Activated T-helper 1 cell treated with anti-CD3 and anti-CD28 coated beads, Interleukin-12 subunit alpha, Interleukin-12 subunit beta, Interleukin-2, Interleukin-4 antibody, amounts not matched to agents 30 ng/mL and 10 ng/mL and 1 ng/mL, durations not matched to agents 14 hours and 24 hours and 36 hours (primary cell): ENCODE results near the gene TECR. TPM values are rescaled to one million over a fixed set of nuclear protein-coding genes. Genes with fewer than 3 reads are reported as not detected.
A peak's percentile ranks its signal among the peaks of the same experiment; 100 is the strongest.

Experiments used
- DNase-seq: peaks from one replicate; pipeline ENCODE4 v3.0.0; 2021; ENCODE audit warnings: low spot score
- H3K27ac Mint-ChIP-seq: one replicate; pipeline ENCODE4 v1.8.0; 2021; ENCODE audit warnings: mild to moderate bottlenecking, mixed read lengths
- H3K27me3 Mint-ChIP-seq: one replicate; pipeline ENCODE4 v1.8.0; 2022; ENCODE audit warnings: mild to moderate bottlenecking, moderate library complexity, mixed read lengths; ENCODE audit not compliant: insufficient read depth
- H3K36me3 Mint-ChIP-seq: one replicate; pipeline ENCODE4 v1.8.0; 2021; ENCODE audit warnings: low read depth, mixed read lengths
- H3K4me1 Mint-ChIP-seq: one replicate; pipeline ENCODE4 v1.8.0; 2021; ENCODE audit warnings: low read depth, mixed read lengths
- H3K4me3 Mint-ChIP-seq: one replicate; pipeline ENCODE4 v1.8.0; 2021; ENCODE audit warnings: mild to moderate bottlenecking, moderate library complexity, mixed read lengths
- H3K9me3 Mint-ChIP-seq: one replicate; pipeline ENCODE4 v1.8.0; 2021; ENCODE audit warnings: mixed read lengths
- intact Hi-C: fragments of 100-400 bp; cut with micrococcal nuclease; formaldehyde crosslinking; loops from one replicate; pipeline ENCODE4 v1.15.1; 2024
- total RNA-seq: library from RNA; stranded (reverse); gene quantifications from 2 replicates; pipeline ENCODE4 v1.2.3, GENCODE V29; 2022

The TECR gene
- total RNA-seq, 1 donor from 2014 or later, result 120 TPM

GRCh38 chr19:14515501-14516047 is 13.8 kb upstream of the TECR start:
- intact Hi-C loops, result no loop called here
- Mint-ChIP-seq H3K36me3 (peaks cover 32% of the 10 kb centered on the region), H3K27me3 (peaks cover 2% of the 10 kb centered on the region), H3K9me3 (no peaks in the 10 kb centered on the region), H3K4me1 (peaks cover 54% of the 10 kb centered on the region), H3K4me3 (peak overlapping the region; percentile 91), H3K27ac (no peak overlapping the region)
- no peak for DNase-seq

- no peaks in the 10 kb centered on the region for H3K9me3 Mint-ChIP-seq
- H3K27ac Mint-ChIP-seq, result peak overlapping the region; percentile 77
- intact Hi-C loops, result no loop called here
- peak overlapping the region; percentile 91 for H3K4me3 Mint-ChIP-seq
- peaks cover 32% of the 10 kb centered on the region for H3K36me3 Mint-ChIP-seq
- peaks cover 49% of the 10 kb centered on the region for H3K4me1 Mint-ChIP-seq
- DNase-seq, result no peak
- H3K27me3 Mint-ChIP-seq, result peaks cover 2% of the 10 kb centered on the region
These were observed 13.3 kb upstream of the TECR start for GRCh38 chr19:14516048-14516534.

DNA sequence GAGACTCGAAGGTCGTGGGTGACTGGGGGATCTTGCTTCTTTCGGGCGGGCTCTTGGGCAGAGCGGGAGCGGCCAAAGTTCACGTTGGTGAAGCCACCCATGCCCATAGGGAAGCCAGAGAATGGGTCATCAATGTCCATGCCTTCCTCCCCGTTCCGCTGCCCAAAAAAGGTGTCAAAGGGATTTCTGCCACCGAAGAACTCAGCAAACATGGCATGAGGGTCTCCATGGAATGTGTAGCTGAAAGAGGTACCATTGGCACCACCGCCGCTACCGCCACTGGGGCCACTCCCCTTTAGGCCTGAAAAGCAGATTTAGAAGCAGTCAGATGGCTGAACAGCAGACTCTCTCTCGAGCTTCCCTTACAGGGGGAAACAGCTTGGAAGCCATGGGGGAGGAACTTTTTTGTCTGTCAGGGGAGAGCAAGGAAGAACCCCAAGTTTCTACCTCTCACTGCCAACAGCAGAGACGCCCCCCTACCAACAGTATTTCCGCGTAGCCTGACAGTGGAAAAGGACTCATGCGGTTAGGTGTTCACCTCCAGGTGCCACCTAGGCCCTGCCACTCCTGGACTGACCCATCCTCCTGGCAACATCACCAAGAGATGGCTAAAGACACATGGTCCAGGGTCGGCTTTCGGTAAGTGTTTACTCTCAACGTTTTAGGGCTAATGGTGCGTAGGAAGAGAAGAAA is 12.5 kb upstream of the TECR start:
- H3K4me1 Mint-ChIP-seq, result peaks cover 49% of the 10 kb centered on the region
- H3K27ac Mint-ChIP-seq, result peak overlapping the region; percentile 77
- H3K27me3 Mint-ChIP-seq, result peaks cover 2% of the 10 kb centered on the region
- H3K9me3 Mint-ChIP-seq, result no peaks in the 10 kb centered on the region
- peak overlapping the region; percentile 91 for H3K4me3 Mint-ChIP-seq
- DNase-seq, result no peak
- intact Hi-C loops, result no loop called here
- H3K36me3 Mint-ChIP-seq, result peaks cover 32% of the 10 kb centered on the region

GRCh38 chr19:14517446-14517839 is 12.0 kb upstream of the TECR start:
- peaks cover 32% of the 10 kb centered on the region for H3K36me3 Mint-ChIP-seq
- intact Hi-C loops, result no loop called here
- peak overlapping the region; percentile 77 for H3K27ac Mint-ChIP-seq
- DNase-seq, result no peak
- H3K9me3 Mint-ChIP-seq, result no peaks in the 10 kb centered on the region
- peaks cover 2% of the 10 kb centered on the region for H3K27me3 Mint-ChIP-seq
- H3K4me3 Mint-ChIP-seq, result peak overlapping the region; percentile 91
- peaks cover 55% of the 10 kb centered on the region for H3K4me1 Mint-ChIP-seq

DNA sequence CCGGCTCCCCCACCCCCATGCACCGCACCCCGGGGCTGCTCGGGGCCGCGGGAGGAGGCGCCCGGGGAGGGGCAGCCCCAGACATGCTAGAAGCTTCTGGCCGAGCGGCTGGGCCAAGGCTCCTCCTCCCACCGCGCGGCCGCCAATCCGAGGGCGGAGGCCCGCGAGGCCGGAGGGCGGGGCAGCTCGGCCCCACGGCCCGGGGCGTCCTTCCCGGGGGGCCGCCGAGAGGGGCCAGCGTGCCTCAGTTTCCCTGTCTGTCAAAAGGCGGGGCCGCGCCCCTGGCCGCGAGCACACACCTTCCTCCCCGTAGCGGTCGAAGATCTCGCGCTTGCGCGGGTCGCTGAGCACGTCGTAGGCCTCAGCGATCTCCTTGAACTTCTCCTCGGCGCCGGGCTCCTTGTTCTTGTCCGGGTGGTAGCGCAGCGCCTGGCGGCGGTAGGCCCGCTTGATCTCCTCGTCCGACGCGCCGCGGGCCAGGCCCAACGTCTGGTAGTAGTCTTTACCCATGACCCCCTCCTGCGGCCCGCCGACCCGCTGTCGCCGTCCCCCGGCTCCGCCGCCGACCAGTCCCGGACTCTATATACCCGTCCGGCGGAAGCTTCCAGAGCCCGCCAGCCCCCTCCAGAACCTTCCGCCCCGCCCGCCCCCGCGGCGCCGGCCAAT is 11.4 kb upstream of the TECR start, which contains the start of gene DNAJB1:
DNAJB1 (minus strand) TSS at position 558 of the 666 bp plus-strand sequence; CDS start at position 510, 48 bp downstream.
- DNase-seq, result peak; percentile 73
- Mint-ChIP-seq H3K4me1 (peaks cover 60% of the 10 kb centered on the region), H3K9me3 (no peaks in the 10 kb centered on the region), H3K27me3 (peaks cover 2% of the 10 kb centered on the region), H3K36me3 (peaks cover 32% of the 10 kb centered on the region), H3K4me3 (peak within 1 kb of the TSS; percentile 91), H3K27ac (peak within 1 kb of the TSS; percentile 94)
- intact Hi-C loops, result loop anchor here (1.0 to 2.0 kb wide), 7 partner anchors 11 to 607 kb away; partner anchors contain the start of genes GIPC1, RFX1 and TECR

DNA sequence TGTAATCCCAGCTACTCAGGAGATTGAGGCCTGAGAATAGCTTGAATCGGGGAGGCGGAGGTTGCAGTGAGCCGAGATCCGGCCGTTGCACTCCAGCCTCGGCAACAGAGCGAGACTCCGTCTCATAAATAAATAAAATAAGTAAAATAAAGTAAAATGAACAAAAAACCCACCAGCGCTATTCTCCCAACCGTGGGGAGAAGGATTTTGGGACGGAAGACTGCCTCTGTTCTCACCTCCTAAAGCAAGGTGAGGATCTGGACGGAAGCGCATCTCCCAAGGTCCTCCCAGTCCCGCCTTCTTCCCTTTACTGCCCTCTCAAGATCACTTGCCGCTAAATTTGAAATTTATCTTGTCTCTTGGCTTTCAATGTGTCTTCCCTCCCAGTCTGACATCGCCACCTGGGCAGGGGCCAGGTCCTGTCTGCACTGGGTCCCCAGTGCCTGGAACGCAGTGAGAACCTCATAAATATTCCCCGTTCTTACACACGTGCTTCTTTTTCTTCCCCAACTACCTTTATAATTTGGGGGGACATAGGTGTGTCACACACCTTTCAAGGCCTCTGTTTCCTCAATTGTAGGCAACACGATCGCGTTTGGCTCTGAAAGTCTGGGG is 10.0 kb upstream of the TECR start:
- Mint-ChIP-seq H3K27ac (peak overlapping the region; percentile 94), H3K36me3 (peaks cover 30% of the 10 kb centered on the region), H3K4me1 (peaks cover 63% of the 10 kb centered on the region), H3K4me3 (peak overlapping the region; percentile 85), H3K27me3 (peaks cover 2% of the 10 kb centered on the region), H3K9me3 (no peaks in the 10 kb centered on the region)
- no peak for DNase-seq
- intact Hi-C loops, result loop anchor here (2.0 kb wide), 2 partner anchors 23 to 605 kb away; partner anchors contain the start of gene GIPC1

- H3K36me3 Mint-ChIP-seq, result peaks cover 24% of the 10 kb centered on the region
- H3K27ac Mint-ChIP-seq, result peak overlapping the region; percentile 94
- H3K4me1 Mint-ChIP-seq, result peaks cover 58% of the 10 kb centered on the region
- intact Hi-C loops, result loop anchor here (2.0 to 10.0 kb wide), 3 partner anchors 23 to 1365 kb away; partner anchors contain the start of genes GIPC1, IER2 and STX10
- H3K4me3 Mint-ChIP-seq, result peak overlapping the region; percentile 83
- H3K27me3 Mint-ChIP-seq, result peaks cover 2% of the 10 kb centered on the region
- no peak for DNase-seq
- H3K9me3 Mint-ChIP-seq, result no peaks in the 10 kb centered on the region
These were observed 9.5 kb upstream of the TECR start for GRCh38 chr19:14519860-14520407.

GRCh38 chr19:14520543-14520942 is 8.9 kb upstream of the TECR start:
- intact Hi-C loops, result loop anchor here (10.0 kb wide), 1 partner anchor 1366 kb away; the partner anchor contains the start of genes IER2 and STX10

GRCh38 chr19:14525729-14526128 is 3.7 kb upstream of the TECR start:
- Mint-ChIP-seq H3K4me3 (no peak overlapping the region), H3K9me3 (no peaks in the 10 kb centered on the region), H3K36me3 (peaks cover 4% of the 10 kb centered on the region), H3K27me3 (no peaks in the 10 kb centered on the region), H3K27ac (no peak overlapping the region), H3K4me1 (peaks cover 28% of the 10 kb centered on the region)
- no peak for DNase-seq
- intact Hi-C loops, result loop anchor here (10.0 kb wide), 1 partner anchor 1371 kb away; the partner anchor contains the start of genes IER2 and STX10

More at GRCh38 chr19:14520543-14520942, 8.9 kb upstream of the TECR start:
- Mint-ChIP-seq H3K9me3 (no peaks in the 10 kb centered on the region), H3K4me3 (no peak overlapping the region), H3K27me3 (peaks cover 2% of the 10 kb centered on the region), H3K27ac (peak overlapping the region; percentile 94), H3K4me1 (peaks cover 52% of the 10 kb centered on the region), H3K36me3 (peaks cover 18% of the 10 kb centered on the region)
- DNase-seq, result no peak

DNA sequence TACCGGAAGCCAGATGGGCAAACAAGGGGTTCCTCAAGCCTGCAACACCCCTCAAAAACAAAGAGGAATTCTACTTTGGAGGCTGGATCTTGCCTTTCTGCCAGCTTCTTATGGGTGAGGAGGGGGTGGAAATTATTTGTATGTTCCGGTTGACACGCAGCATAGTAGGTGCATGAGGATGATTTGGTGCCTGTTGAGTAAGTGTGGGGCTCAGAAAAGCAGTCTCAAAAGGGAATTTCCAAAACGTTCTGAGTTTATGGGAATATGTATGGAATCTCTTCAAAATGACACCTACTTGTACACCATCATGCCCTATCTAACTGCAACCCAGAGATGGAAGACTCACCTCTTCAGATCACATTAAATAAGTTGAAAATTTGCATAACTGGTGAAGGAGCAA is 3.0 kb upstream of the TECR start:
- peaks cover 31% of the 10 kb centered on the region for H3K4me1 Mint-ChIP-seq
- H3K4me3 Mint-ChIP-seq, result no peak overlapping the region
- H3K27me3 Mint-ChIP-seq, result no peaks in the 10 kb centered on the region
- no peaks in the 10 kb centered on the region for H3K9me3 Mint-ChIP-seq
- H3K27ac Mint-ChIP-seq, result no peak overlapping the region
- intact Hi-C loops, result loop anchor here (10.0 kb wide), 1 partner anchor 1372 kb away; the partner anchor contains the start of genes IER2 and STX10
- DNase-seq, result no peak
- peaks cover 4% of the 10 kb centered on the region for H3K36me3 Mint-ChIP-seq

DNA sequence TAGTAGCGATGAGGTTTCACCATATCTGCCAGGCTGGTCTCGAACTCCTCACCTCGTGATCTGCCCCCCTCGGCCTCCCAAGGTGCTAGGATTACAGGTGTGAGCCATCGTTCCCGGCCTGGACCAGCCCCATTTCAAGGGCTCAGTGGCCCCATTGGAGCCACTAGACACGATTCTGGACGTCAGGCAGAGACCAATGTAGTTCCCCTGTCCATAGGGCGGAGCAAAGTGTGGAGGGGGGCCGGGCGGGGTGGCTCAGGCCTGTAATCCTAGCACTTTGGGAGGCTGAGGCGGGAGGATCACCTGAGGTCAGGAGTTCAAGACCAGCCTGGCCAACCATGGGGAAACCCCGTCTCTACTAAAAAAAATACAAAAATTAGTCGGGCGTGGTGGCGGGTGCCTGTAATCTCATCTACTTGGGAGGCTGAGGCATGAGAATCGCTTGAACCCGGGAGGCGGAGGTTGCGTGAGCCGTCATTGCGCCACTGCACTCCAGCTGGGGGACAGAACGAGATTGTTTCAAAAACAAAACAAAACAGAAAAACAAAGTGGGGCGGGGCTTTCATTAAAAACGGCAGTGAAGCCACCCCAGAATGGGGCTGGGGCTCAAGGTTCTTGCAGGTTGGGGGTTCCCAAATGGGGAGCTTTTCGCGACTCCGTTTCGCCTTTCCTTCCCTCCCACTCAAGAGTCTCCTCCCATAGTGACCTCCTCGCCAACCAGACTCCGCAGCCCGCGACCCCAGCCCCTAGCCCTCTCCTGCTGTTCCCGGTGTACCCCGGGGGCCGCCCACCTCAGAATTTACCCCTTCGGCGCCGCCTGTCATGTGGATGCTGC is 758 bp upstream of the TECR start:
- H3K27me3 Mint-ChIP-seq, result no peaks in the 10 kb centered on the region
- no peak for DNase-seq
- peak overlapping the region; percentile 96 for H3K4me3 Mint-ChIP-seq
- intact Hi-C loops, result loop anchor here (1.0 to 10.0 kb wide), 4 partner anchors 10 to 1374 kb away; partner anchors contain the start of genes DNAJB1, IER2 and STX10
- H3K36me3 Mint-ChIP-seq, result peaks cover 8% of the 10 kb centered on the region
- peak overlapping the region; percentile 97 for H3K27ac Mint-ChIP-seq
- H3K4me1 Mint-ChIP-seq, result peaks cover 13% of the 10 kb centered on the region
- H3K9me3 Mint-ChIP-seq, result no peaks in the 10 kb centered on the region
